Measurements from ENCODE around the gene UBE2H.
"Not testable (repeated sequence)": the region's sequence is repeated elsewhere in the genome, so short reads cannot be mapped to it uniquely, and the experiment has no call there.

Gene UBE2H

DNA sequence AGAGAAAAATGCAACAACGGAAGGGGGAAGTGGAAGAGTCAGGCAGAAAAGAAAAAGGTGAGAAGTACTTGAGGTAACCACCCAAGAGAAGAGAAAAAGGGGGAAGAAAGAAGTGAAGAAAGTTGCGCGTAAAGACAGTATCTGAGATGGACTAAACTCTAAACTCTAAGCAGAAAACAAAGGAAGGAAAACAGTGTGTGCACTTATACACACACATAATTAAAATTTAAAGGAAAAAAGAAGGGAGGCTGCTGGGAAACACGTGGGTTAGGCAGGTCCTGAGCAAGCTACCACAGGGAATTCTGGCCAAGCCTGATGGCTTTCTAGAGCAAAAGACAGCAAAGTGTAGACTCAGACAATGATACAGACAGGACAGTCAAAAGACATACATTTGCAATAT, 78.0 kb downstream of the UBE2H start:
- no peak for DNase-seq (ENCODE audit: low read depth, low spot score)

GRCh38 chr7:129872054-129872453, 80.7 kb downstream of the UBE2H start:
- no peak for DNase-seq (ENCODE audit: low read depth, low spot score)

DNA sequence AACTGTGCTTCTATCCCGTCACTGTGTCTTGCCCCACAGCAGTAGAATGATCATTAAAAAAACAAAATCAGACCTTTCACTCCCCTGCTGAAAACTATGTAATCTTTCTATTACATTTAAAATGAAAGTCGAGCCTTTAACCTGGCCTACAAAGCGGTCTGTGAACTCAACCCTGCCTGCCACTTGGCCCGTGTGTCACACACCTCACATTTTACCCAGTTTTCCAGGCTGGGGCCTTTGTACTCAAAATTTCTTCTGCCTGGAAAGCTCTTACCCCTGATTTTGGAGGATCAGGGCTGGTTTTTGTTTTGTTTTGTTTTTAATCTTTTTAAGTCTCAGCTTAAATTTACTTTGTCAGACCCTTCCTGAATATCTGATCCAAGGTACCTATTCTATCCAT, 82.1 kb downstream of the UBE2H start:
- DNase-seq (ENCODE audit: low read depth, low spot score), result no peak

DNA sequence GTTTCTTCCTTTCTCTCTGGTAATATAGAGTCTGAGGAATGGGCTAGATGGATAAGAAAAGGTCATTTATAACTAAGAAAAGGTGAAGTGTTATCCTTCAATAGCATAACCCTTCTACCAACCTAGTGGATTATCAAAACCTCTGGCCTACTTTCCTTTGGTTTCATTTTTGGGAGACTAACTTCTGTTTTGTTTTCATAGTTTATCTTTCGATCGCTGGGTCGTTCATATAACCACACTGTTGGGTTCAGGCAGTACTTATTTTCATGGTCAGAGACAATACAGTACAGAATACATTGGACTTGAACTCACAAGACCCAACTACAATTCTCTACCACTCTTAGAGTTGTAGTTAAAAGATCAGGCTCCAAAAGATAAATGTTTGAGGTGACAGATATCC, 86.5 kb downstream of the UBE2H start:
- no peak for DNase-seq (ENCODE audit: low read depth, low spot score)

- DNase-seq (ENCODE audit: low read depth, low spot score), result no peak
Measured at GRCh38 chr7:129865925-129866201, 86.9 kb downstream of the UBE2H start.

- no peak for DNase-seq (ENCODE audit: low read depth, low spot score)
Measured at GRCh38 chr7:129865093-129865924, 87.5 kb downstream of the UBE2H start.

DNA sequence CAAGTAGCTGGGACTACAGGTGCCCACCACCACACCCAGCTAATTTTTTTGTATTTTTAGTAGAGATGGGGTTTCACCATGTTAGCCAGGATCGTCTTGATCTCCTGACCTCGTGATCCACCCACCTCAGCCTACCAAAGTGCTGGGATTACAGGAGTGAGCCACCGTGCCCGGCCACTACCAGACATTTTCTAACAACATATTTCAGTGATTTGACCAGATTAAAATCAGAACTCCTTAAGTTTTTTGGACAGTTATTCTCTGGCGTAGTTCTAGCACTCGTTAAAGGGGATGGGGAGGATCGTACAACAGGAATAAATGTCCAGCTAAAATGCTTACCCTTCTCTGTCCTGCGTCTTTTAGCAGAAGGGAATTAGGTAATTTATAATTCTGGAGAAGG, 88.1 kb downstream of the UBE2H start:
- not testable (repeated sequence) for DNase-seq (ENCODE audit: low read depth, low spot score)

- no peak for DNase-seq (ENCODE audit: low read depth, low spot score)
Measured at GRCh38 chr7:129864042-129864441, 88.7 kb downstream of the UBE2H start.

- DNase-seq (ENCODE audit: low read depth, low spot score), result no peak
Measured at GRCh38 chr7:129862682-129863081, 90.1 kb downstream of the UBE2H start.

- not testable (repeated sequence) for DNase-seq (ENCODE audit: low read depth, low spot score)
Measured at GRCh38 chr7:129860784-129861183, 92.0 kb downstream of the UBE2H start.

GRCh38 chr7:129859183-129859582, 93.6 kb downstream of the UBE2H start:
- DNase-seq (ENCODE audit: low read depth, low spot score), result no peak

DNA sequence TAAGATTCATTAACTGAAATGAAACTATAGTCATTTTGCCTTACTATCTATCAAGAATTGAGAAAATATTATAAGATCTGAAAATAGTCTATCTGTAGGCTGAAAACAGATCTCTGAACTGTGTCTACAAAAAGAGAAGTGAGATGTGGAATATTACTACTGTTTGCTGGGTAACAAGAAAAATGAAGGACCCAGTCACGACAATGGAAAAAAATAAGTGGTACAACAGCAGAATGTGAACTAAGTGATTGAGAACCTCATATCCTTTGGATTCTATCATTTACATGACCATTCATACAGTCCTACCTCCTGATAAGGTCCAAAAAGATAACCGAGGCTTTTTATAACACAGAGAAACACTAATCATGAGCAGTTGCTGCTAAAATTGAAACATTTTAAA, 94.3 kb downstream of the UBE2H start:
- no peak for DNase-seq (ENCODE audit: low read depth, low spot score)

DNA sequence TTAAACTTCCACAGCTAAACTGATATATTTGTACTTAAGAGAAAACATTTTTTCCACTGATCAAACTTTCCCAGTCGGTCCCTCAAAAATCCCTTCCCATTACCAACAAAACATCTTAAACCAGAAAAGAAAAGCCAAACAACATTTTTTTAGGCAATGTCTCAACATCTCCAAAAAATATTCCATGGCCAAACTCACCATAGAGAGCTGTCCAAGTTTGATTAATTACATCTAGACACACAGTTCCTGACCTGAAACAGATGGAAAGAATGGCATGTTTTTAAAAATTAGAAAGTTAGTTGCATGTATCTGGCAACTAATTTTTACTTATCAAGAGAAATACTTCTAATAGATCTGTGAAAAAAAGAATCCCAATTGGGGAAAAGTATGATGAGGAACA, 95.4 kb downstream of the UBE2H start:
- DNase-seq (ENCODE audit: low read depth, low spot score), result no peak

DNA sequence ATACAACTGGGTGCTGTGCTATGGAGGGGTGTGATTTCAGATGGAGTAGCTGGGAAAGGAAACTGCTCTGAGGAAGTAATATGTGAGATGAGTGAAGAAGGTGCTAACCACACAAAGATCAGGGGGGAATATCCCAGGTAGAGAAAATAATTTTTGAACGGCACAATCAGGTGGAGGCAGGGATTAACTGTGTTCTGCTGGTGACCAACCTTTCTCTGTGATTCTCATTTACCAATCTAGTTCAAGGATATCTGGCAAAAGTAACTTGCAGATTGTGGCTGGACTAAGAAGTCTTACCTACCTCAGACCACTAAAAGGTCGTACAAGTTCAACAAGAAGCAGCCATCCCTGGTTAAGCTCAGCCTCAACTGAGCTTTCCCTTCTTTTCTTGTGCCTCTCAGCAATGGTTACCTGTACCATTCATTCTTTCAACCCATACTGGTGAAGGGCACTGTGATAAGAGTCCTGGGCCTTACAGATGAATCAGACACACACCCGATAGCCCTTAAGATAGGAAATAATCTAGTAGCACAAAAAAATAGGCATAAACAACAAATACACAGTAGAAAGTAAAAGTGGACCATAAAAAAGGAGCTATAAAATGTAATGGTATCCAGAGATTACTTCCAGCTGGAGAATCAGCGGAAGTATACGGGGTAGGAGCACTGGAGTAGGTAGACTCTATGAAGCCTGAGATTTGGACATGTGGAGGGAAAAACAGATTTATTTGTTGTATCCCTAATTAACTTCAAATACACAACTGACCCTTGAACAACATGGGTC, 96.6 kb downstream of the UBE2H start:
- DNase-seq (ENCODE audit: low read depth, low spot score), result no peak

DNA sequence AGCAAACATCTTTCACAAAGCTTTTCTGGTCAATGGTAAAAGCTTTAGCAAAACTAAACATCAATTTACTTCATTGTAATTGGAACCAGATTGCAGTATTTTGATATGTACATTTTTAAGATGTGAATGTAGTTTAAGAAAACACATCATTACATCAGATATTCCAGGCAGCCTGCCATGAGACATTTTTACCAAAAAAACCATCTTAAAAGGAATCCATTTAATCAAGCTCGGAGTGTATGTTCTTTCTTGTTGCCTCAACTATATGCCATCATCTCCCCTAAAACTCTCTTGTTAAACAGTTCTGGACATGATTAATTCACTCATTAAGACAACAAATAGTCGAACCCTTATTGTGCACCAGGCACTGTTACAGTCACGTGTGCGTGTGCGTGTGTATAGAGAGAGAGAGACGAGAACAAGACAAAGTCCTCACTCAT, 97.5 kb downstream of the UBE2H start:
- DNase-seq (ENCODE audit: low read depth, low spot score), result no peak

DNA sequence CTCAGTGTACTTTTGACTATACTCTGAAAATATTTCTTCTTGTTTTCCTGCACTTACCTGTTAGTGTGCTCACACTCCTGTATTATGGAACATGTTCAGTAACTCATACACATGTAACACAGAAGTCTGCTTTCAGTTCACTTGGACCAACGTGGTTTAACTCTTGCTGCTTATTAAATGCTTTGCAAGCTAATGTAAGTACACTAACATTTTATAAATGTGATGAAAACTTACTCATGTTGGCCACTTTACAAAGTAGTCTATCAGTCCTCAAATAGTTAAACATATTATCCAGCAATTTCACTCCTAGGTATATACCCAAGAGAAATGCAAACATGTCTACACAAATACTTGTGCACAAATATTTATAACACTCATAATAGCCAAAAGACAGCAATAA, 98.4 kb downstream of the UBE2H start:
- DNase-seq (ENCODE audit: low read depth, low spot score), result no peak

DNA sequence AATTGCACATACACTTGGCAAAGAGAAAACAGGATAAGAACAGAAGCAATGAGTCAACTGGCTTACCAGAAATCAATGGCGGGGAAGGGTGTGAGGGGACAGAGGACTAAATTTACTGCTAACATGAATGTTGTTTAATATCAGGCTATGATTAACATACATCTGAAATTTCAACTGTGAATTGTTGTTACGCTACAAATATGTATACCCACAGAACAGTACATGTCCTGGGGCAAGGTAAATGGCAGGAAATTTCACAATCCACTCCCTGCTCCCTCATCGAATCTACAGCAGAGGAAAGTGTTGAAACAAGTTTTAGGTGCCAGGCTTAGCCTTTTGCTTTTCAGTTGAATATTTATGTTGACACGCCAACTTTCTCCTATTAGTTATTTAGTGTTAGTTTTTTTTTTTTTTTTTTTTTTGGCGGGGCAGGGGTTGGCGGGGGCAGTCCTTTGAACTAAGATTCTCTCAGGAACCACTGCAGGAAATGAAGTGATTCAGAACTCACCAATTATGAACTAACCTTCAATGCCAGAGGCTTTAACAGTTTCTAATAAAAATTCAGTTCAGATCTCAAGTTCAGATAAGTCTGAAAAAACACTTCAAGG, 99.0 kb downstream of the UBE2H start:
- no peak for DNase-seq (ENCODE audit: low read depth, low spot score)

DNA sequence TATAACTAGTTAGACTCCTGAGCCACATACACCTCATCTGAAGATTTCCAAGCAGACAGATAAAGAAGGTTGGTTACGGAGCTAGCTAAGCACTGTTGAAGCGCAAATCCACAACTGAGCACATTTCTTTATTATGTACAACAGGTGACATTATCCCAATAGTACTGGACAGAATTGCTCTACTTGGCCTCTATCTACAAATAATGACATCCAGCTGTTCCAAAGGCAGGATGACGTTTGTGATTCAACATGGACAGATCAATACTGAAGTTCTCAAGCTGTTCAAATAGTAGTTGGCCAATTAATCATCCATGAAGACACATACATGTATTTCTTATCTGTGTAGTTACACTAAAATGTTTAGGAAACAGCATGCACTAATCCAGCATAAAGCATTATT, 101.0 kb downstream of the UBE2H start:
- DNase-seq (ENCODE audit: low read depth, low spot score), result no peak

DNA sequence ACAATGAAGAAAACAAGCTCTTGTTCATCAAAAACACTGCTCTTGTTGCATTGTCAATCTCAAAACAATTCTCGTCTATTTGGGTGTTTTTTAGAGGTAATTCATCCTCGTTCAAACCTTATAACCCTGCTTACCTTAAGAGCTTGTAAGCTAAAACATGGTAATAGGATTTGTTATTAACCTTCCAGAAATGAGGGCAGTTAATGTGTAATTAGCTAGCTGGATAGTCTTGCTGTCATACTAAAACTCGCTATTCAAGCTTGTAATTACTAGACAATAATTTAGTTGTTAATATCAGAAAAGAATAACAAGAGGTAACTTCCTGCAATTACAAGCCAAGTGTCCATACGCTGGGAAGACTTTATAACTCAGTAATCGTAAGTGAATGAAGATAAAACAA, 101.6 kb downstream of the UBE2H start:
- no peak for DNase-seq (ENCODE audit: low read depth, low spot score)

DNA sequence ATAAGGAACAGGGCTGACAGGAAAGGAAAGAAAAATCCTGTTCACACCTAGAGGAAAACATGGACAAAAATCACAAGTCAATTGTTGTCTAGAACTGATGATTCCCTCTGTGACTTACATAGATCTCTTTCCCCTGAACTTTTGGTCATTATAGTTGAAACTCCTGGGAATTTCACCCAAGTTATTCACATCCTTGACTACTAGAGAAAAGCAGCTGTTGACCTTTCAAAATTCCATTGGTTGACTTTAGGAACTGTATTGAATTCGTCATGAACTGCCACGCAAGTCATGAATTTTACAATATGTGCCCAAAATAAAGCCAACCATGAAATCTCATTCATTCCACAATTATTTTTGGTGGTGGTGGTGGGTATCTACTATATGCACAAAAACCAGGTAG, 104.3 kb downstream of the UBE2H start:
- no peak for DNase-seq (ENCODE audit: low read depth, low spot score)

DNA sequence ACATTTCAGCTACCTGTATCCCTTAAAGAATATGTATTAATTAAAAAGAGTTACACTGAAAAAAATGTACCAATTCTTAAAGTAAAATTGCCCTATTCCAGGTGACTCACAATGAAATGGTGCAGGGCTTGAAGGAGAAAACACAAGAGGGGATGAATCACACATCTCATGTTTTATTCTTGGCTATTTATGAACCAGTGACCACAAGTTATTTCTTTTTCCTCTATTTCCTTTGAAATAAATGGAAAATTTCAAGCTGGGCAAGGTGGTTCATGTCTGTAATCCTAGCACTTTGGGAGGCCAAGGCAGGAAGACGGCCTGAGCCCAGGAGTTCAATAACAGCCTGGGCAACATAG, 106.8 kb downstream of the UBE2H start:
- no peak for DNase-seq (ENCODE audit: low read depth, low spot score)

- DNase-seq (ENCODE audit: low read depth, low spot score), result no peak
Measured at GRCh38 chr7:129845178-129845971, 107.4 kb downstream of the UBE2H start.

Measured in iPS DF 19.7 (cell line).